NCI-H2196 (cell line): ENCODE measurements around the gene NPEPL1.

Experiments
- DNase-seq: peaks from one replicate; lab custom pipeline; 2025; ENCODE audit not compliant: unreplicated experiment; lab: John Stamatoyannopoulos, UW

The NPEPL1 gene

DNA sequence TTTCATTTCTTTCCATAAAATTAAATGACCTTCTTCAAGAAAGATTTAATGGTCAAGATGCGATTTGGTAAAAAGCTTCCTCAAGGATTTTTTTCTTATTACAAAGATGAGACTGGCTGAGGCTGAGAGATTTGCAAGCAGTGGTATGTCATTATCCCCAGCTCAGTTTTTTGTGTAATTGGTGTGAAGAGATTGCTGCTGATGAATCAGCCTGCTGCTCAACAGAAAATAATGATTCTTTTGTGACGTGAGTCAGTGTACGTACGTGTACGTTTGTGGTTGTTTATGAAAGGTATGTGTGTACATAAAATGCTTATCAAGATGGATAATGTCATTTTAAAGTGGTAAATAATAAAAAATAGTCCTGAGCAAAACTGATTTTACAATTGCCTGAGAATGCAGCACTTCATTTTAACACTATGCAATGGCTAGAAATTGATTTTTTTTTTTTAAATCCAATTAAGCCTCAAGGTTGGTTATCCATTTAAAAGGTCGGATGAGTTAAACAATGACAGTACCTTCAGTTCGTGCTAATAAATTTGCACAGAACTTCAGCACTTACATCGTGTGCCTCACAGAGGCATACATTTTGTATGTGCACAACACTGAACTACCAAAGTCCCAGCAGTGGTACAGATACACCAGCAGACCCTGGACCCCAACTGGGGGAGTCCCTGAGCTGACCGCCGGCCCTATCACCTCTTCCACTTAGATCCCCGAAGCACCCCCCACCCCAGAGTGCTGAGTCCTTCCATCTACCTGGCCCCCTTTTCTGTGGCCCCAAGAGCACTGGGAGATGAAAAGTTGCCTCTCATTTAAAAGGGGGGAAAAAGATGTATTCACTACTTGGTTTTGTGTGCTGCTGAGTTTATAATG lies 9.7 kb upstream of the NPEPL1 start:
- no peak for DNase-seq

DNA sequence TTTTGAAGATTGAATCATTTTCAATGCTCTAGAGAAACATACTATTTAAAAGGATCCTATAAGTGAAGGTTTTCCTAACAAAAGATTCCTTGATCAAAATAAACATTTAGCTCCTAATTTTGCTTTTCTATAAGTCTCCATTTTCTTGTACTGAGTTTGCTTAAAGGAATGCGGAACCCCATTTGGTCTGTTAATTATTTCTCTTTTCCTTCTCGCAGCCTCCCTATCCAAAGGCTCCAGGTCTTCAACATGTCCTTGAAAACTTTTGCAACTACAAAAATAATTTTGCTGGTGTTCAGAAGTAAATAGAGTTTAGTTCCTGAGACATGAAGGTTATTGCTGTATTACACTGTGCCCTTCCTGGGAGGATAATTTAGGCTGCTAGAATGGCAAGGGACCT lies 8.3 kb upstream of the NPEPL1 start:
- no peak for DNase-seq

DNA sequence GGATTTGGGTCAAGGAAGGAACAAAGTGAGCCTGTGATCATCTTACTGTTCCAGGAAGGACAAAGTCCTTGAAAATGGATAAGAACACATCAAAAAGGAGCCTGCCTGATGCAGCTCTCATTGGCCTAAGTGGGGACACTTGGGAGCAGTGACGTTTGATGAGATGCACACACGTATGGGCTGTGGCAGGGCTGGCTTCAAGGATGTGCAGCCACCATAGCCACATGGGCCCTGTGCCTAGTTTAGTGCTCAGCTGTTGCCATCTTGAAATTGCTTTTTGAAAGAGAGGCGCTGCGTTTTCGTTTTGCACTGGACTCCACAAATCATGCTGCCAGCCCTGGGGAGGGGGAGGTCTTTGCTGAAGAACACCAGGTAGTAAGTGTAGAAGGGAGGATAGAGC lies 6.6 kb upstream of the NPEPL1 start:
- DNase-seq, result no peak

DNA sequence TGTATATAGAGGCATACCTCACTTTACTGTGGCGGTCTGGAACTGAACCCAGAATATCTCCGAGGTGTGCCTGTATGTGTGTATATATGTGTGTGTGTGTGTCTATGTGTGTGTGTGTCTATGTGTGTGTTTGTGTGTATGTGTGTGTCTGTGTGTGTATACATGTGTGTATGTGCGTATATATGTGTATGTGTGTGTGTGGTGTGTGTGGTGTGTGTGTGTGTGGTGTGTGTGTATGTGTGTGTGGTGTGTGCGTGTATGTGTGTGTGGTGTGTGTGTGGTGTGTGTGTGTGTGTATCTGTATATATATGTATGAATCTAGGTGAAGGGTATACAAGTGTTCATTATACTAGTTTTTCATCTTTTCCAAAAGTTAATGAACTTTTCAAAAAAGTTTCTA lies 4.2 kb upstream of the NPEPL1 start:
- DNase-seq, result no peak

DNA sequence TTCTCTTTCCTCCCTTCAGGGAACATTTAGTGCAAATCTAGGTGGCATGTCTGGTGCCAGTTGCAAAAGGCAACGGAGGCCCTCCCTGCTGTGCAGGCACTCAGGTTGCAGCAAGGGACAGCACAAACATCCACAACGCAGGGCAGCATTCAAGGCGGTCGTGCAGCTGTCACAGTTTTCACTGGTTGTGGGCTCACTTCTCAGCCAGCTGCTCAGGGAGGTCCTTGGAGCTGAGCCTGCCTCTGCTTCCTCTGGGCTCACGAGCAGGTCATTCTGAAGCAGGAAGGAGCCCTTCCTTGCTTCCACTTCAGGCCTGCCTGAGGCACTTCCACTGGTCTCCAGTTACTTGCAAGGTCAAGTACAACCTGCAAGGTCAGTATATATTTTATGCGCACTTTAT lies 3.8 kb upstream of the NPEPL1 start:
- DNase-seq, result no peak

DNA sequence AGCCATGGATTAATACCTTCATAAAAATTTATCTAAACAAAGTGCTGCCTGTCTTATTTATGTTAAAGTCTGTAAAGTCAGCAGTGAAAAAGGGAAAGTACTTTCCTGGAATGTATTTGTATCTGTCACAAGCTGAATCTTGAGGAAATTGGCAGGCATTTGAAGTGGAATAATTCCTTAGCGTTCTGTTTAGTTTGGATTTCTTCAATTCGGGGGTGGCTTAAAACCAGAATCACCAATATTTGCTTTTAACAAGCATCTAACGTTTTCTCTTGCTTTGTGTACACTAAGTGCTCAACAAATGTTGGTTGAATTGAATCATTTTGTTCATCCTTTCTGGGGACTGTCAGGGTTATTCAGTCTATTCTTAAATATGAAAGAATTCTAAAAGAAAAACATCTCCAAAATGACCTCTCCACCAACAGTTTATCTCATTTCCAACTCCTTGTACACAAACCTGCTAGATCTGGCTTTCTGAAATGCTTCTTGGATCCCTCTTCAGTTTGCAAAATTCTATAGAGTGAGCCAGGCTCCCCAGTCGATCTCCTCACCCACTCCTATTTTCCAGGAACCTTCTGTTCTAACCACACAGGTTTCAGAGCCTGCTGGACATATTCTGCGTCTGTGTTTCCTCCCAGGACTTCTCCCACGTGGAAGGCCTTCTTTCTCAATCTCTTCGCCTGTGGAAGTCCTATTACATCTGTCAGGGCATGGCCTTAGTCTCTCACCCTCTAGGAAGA lies 2.0 kb upstream of the NPEPL1 start:
- no peak for DNase-seq

DNA sequence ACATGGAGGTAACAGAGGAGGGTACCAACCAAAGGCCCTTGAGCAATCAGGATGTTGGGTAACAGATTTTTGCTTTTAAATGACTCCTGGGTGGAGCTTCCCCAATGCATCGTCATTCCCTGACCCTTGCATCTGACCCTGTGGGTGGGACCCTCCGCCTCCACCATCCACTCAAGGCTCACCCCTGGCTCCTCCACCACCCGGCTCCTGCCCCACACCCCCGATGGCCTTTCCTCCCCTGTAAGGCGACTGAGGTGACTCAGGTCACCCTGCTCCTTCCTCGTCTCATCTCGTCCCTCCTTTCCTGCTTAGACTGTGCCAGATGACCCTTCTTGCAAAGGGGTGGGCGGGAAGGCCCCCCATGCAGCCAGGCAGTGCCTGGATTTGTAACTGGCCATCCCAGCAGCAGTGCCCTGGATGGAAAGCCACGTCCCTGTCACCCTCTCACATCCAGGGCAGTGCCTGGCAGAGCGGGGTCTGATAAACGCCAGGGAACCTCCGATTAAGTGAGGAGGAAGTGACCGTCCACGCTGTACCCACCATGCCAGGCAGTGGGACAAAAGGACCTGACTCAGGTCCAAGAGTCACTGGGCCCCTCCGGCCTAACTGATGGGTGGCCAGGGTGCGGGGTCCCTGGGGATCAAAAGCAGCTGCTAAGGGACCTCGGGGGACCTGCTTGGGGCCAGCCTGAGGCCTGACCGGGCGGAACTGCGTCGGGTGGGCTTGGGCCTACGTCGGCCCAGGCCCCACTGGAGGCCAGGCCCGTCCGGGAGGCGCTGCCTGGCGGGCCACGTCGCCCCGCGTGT lies 624 bp upstream of the NPEPL1 start:
- DNase-seq, result no peak

DNA sequence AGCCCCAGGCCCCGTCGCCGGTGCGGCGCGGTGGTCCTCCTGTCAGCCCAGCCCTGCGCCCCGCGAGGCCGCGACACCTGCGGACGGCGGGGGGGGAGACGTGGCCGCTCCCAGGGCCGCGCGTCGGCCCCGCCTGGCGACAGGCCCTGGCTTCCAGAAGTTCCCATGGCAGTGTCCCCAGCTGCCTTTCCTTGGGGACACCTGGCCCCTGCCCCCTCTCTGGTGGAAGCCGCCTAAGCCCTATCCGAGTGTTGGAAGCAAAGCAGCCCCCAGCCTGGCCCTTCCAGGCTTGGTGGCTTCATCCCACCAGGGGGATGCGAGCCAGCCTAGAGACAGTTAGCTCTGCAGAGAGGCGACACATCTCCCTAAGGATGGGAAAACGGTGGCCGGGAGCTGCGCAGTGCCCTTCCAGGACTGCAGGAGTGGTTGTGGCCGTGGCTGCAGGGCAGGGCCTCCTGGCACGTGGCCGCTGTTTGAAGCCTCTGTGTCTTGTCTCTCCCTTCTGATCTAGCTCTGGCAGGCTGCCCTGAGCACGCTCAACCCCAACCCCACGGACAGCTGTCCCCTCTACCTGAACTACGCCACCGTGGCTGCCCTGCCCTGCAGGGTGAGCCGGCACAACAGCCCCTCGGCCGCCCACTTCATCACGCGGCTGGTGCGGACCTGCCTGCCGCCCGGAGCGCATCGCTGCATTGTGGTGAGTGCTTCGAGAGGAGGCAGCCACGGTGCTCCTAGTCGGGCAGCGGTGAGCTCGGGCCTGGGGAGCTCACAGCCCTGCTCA lies 816 bp downstream of the NPEPL1 start:
- no peak for DNase-seq

DNA sequence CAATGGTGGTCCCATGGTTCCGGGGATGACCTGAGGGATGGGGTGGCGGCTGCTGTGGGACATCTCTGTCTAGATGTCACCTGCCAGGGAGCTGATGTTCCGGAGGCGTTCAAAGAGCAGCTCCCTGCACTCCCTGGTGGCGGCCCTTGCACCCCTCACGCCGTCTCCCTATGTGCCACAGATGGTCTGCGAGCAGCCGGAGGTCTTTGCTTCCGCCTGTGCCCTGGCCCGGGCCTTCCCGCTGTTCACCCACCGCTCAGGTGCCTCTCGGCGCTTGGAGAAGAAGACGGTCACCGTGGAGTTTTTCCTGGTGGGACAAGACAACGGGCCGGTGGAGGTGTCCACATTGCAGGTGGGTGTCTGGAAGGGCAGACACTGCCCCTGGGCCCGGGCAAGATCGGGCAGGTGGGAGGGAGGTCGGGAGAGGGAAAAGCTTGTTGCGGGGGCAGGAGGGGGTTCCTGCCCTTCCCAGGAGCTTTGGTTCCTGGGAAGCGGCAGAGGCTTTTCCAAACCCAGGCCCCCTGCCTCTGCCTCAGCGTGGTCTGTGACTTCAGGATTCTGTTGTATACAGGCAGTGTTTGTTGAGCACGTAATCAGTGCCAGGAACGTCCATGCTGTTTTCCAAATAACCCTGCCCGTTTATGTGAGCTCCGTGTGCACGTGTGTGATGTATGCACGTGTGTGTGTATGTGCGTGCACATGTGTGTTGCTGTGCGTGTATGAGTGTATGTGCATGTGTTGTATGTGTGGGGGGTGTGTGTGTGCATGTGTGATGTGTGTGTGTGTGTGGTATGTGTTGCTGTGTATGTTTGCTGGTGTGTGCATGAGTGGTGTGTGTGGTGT lies 1.9 kb downstream of the NPEPL1 start:
- no peak for DNase-seq

DNA sequence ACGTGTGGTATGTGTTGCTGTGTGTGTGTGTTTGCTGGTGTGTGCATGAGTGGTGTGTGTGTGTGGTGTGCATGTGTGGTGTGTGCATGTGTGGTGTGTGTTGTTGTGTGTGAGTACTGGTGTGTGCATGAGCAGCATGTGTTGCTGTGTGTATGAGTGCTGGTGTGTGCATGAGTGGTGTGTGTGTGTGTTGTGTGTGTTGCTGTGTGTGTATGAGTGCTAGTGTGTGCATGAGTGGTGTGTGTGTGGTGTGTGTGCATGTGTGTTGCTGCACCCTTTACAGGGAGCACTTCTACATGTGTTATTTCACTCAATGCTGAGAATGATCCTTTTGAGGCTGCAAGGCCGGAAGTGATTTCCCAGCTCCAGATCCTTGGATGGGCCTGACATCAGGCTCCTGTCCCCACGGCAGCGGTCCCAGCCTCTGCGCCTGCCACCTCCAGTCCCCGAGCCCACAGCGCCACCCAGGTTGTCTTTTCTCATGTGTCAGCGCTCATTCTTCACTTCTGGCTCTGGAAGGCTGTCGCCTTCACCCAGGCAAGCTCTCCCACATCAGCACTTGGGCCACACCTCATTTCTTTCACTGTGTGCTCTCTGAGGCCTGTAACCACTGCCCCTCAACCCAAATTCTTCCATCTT lies 2.6 kb downstream of the NPEPL1 start:
- no peak for DNase-seq

DNA sequence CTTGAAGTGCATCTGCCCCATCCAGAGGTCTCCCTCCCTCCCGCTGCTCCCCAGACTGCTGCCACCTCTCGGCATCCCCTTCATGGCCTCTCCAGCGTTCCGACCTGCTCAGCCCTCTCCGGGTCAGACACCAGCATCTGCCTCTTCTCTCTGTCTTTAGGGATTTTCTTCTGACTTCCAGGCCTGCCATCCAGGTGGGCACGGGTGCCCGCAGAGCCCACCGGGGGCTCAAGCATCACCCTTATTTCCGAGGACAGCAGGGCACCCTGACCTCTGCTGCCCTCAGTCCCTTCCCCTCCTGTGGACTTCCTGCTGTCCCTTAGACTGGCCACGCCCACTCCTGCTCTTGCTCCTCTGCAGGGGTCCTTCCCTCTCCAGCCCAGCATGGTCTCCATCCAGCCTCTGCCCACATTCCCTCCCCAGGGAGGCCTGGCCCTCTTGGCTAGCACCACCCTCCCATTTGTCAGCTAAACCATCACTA lies 3.3 kb downstream of the NPEPL1 start:
- no peak for DNase-seq

DNA sequence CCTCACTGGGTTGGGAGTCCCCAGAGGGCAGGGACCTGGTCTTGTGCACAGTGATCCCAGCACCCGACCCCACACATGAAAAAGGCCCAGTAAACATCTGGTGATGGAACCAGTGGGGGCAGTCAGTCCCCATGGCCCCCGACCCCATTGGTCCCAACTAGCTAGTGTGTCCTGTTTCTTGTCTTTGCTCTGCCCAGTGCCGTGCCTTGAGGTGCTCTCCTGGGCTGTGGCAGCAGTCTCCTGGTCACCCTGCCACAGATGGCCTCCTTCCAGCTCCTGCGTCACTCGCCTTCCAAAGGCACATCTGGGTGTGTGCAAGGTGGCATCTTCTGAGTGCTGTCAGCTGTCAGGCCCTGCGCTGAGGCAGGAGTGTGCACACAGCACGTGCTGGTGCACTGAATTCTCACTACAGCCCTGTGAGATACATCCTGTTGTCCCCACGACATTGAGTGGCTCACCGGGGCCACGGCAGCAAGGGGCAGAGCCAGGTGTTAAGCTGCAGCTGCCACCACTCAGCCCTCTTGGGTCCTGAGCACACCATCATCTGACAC lies 3.9 kb downstream of the NPEPL1 start:
- DNase-seq, result no peak

DNA sequence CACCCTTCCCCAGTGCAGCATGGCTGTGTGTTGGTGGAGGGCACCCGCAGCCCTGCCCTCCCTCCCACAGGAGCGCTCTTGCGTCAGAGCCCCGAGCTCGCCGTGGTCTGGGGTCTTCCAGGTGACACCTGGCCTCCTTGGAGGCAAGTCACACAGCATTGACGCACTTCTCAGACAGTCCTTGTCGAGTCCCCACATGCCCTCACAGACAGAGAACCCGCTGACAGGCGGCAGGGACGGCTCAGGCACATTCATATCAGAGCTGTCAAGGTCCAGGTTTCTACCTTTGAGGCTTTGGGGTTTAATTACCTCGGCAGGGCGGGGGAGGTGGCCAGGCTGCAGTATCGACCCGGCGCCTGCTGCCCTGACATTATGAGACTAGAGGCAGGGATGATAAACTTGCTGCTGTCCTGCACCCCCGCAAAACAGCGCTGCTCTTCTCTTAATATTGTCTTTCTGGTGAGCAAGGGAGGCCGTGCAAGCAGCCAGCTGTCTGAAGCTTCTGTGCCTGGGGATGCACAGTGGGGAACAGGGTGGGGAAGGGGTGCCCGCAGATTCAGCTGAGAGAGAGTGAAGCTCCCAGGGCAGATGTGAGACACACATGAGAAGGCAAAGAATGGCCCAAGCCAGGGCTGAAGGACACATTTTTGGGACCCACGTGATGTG lies 4.7 kb downstream of the NPEPL1 start:
- no peak for DNase-seq

DNA sequence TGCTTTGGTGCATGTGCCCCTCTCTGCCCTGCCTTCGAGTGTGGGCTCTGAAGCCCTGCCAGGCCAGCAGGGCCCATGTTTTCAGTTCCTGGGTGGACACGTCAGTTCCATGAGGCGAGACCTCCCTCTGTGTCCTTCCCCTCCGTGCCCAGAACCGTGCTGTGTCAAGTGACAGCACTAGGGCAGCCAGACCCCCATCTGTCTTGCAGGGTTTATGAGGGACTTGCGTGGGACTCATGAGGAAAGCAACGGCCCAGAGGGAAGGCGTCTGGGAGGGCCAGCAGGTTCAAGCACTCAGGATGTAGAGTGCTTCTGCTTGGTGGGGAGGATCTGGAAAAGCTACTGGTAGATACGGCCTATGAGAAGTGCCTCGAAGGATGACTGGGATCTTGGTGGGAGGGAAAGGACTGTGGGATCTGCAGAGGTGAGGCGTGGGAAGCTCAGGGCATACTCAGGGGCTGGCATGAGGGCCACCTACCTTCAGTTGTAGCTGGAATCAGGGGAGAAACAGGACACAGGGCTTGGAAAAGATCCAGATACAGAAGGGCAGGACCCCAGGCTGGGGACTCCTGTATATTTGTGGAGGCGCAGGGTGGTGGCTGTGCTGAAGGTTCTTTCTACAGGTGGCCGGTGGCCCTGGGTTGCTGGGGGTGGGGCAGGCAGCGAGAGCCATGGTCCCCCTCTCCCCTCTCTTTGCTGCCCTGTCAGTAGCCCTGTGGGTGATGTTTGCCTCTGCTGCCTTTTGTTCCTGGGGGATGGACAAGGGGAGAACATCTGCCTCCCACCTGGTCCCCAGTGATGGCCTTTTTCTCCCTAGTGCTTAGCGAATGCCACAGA lies 5.5 kb downstream of the NPEPL1 start:
- no peak for DNase-seq

DNA sequence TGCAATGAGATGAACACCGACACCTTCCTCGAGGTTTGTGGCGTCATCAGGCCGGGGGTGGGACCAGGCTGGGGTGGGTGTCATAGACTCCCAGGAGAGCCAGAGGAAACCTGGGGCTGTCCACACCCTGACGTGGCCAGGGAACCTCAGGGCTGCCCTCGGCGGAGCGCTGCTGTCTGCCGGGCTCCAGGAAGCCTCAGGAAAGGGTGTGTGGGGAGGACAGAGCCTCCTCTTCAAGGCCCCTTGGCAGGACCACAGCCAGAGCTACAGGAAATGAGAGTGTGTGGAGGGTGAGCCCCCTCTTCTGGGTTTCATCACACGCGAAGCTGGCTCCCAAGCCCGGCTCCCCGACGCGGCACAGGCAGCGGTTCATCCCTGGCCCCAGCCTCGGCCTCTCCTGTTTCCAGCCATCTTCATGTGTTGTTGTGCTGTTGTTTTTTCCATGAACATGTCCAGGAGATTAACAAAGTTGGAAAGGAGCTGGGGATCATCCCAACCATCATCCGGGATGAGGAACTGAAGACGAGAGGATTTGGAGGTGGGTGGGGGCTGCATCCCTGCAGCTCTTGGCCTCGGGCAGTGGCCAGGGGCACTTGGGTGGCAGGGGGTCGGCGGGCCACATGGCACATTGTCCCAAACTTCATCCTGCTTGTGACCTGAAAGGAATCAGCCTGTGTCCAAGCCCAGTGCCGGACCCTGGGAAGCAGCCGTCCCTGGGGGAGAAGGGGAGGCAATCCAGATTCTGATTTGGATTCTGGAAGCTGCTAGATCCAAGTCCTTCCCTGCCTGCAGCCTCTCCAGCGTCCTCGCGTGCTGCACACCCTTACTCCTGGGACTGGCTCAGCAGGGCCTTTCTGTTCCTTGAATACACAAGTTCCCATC lies 6.4 kb downstream of the NPEPL1 start:
- DNase-seq, result no peak

DNA sequence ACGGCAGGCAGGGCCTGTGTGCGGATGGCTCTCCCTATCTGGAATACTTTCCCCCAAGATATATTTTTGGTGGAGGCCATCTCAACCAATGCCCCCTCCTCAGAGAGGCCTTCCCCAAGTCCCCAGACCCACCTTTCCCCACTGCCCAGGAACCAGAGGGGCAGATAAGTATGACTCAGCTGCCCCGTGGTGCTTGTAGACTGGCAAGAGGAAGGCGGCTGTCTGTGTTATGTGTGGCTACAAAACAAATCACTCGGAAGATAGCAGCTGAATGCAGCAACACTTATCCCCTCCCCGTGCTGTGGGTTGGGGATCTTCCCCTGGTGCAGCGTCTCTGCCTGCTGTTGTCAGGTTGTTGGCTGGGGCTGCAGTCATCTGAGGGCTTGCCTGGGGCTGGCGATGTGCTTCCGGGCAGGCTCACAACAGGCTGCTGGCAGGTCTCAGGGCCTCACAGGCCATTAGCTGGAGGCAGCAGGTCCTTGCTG lies 7.1 kb downstream of the NPEPL1 start:
- no peak for DNase-seq
